ENCODE measurements around the gene FAM110D. TPM values are rescaled to one million over a fixed set of nuclear protein-coding genes. Genes with fewer than 3 reads are reported as not detected.

FAM110D gene
- polyA plus RNA-seq, 1 donor from 2014 or later = 0.31 TPM

DNA sequence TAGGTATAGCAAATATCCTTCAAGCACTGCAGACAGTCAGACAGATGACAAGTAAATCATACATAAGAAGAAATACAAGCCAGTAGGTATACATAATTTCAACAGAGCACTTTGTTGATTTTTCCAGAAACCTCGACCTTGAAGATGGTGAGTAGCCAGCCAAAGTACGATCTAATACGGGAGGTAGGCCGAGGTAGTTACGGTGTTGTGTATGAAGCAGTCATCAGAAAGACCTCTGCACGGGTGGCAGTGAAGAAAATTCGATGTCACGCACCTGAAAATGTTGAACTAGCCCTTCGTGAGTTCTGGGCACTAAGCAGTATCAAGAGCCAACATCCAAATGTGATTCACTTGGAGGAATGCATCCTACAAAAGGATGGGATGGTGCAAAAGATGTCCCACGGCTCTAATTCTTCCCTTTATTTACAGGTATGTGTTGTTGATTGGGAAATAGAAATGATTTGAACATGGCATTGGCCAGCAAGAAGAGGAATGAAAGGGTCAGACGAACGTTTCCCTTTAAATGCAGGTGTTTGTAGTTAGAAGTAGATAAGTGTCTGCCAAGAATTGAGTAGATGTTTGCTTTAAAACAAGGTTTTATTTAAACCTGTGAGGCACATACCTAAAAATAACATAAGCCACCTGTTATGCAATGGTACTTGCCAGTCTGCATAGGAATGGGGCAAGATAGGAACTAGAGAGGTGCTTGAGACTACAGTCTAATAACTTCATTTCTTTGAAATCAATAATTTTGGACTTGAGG lies 44.5 kb upstream of the FAM110D start:
- H3K9me3 ChIP-seq (ENCODE audit: low read length) = no peaks in the 10 kb centered on the region
- no peaks in the 10 kb centered on the region for H3K36me3 ChIP-seq (ENCODE audit: insufficient read depth, low read length)
- H3K4me2 ChIP-seq (ENCODE audit: low read length) = no peak overlapping the region
- H3K79me2 ChIP-seq (replicated peaks; ENCODE audit: insufficient read depth, low read length) = peaks cover 11% of the 10 kb centered on the region
- no peak overlapping the region for H3K4me3 ChIP-seq (ENCODE audit: low read length)
- peaks cover 4% of the 10 kb centered on the region for H3F3A ChIP-seq (ENCODE audit: insufficient read depth, low read length, poor library complexity, severe bottlenecking)
- H3K27me3 ChIP-seq (ENCODE audit: insufficient read depth, low read depth, low read length) = no peaks in the 10 kb centered on the region
- no peak overlapping the region for H3K27ac ChIP-seq (ENCODE audit: low read length)
- no peak overlapping the region for H3K9ac ChIP-seq (ENCODE audit: low read length)
- H2AFZ ChIP-seq (ENCODE audit: low read depth, low read length) = no peak overlapping the region
- TF ChIP-seq MXI1 (conservative IDR thresholded peaks at IDR 0.05; ENCODE audit: poor library complexity, severe bottlenecking) (no peak), SMC3 (conservative IDR thresholded peaks at IDR 0.05; ENCODE audit: poor library complexity) (no peak), POLR2AphosphoS5 (IDR thresholded peaks at IDR 0.05) (no peak), EP300 (conservative IDR thresholded peaks at IDR 0.05; ENCODE audit: poor library complexity, severe bottlenecking) (no peak), RAD21 (conservative IDR thresholded peaks at IDR 0.05) (no peak), TAF1 (IDR thresholded peaks at IDR 0.05; ENCODE audit: low read depth) (no peak), EZH2 (IDR thresholded peaks at IDR 0.05; ENCODE audit: borderline replicate concordance, insufficient read depth, low read length, poor library complexity, severe bottlenecking) (no peak)
- TF ChIP-seq, protein P1, sequence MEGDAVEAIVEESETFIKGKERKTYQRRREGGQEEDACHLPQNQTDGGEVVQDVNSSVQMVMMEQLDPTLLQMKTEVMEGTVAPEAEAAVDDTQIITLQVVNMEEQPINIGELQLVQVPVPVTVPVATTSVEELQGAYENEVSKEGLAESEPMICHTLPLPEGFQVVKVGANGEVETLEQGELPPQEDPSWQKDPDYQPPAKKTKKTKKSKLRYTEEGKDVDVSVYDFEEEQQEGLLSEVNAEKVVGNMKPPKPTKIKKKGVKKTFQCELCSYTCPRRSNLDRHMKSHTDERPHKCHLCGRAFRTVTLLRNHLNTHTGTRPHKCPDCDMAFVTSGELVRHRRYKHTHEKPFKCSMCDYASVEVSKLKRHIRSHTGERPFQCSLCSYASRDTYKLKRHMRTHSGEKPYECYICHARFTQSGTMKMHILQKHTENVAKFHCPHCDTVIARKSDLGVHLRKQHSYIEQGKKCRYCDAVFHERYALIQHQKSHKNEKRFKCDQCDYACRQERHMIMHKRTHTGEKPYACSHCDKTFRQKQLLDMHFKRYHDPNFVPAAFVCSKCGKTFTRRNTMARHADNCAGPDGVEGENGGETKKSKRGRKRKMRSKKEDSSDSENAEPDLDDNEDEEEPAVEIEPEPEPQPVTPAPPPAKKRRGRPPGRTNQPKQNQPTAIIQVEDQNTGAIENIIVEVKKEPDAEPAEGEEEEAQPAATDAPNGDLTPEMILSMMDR (IDR thresholded peaks at IDR 0.05; ENCODE audit: poor library complexity, severe bottlenecking) = no peak
- TF ChIP-seq, protein P2, sequence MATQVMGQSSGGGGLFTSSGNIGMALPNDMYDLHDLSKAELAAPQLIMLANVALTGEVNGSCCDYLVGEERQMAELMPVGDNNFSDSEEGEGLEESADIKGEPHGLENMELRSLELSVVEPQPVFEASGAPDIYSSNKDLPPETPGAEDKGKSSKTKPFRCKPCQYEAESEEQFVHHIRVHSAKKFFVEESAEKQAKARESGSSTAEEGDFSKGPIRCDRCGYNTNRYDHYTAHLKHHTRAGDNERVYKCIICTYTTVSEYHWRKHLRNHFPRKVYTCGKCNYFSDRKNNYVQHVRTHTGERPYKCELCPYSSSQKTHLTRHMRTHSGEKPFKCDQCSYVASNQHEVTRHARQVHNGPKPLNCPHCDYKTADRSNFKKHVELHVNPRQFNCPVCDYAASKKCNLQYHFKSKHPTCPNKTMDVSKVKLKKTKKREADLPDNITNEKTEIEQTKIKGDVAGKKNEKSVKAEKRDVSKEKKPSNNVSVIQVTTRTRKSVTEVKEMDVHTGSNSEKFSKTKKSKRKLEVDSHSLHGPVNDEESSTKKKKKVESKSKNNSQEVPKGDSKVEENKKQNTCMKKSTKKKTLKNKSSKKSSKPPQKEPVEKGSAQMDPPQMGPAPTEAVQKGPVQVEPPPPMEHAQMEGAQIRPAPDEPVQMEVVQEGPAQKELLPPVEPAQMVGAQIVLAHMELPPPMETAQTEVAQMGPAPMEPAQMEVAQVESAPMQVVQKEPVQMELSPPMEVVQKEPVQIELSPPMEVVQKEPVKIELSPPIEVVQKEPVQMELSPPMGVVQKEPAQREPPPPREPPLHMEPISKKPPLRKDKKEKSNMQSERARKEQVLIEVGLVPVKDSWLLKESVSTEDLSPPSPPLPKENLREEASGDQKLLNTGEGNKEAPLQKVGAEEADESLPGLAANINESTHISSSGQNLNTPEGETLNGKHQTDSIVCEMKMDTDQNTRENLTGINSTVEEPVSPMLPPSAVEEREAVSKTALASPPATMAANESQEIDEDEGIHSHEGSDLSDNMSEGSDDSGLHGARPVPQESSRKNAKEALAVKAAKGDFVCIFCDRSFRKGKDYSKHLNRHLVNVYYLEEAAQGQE (IDR thresholded peaks at IDR 0.05; ENCODE audit: borderline replicate concordance) = no peak
- H3K9me2 ChIP-seq (ENCODE audit: insufficient read depth, low read length) = no peaks in the 10 kb centered on the region
- H4K20me1 ChIP-seq (ENCODE audit: insufficient read depth) = no peaks in the 10 kb centered on the region

DNA sequence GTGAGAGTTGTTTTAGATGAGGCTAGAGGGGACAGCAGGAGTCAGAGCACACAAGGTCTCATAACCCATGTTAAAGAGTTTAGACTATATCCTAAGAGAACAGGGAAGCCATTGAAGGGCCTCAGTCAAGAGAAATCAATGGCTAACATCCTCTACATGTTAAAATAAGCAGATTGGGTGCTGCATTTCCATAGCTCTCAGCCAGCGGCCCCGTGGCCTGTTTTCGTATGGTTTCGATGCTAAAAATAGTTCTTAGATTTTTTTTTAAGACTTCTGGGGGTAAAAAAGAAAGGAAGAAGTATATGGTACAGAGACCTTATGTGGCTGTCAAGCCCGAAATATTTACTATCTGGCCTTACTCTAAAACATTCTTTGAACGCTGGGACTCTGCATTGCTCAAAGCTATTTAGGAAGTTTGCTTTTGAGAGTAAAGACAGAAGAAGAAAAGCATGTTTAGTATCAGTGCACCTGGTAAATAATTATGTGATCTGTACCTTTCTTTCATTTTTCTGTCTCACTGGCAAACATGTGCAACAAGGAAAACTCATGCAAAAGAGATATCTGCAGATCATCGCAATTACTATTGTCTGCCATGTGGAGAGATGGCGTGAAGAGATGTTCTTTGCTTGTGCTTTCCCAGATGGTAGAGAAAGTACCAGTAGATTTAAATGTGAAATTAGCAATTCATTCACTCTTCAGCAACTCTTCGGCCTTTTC lies 38.8 kb upstream of the FAM110D start:
- Histone ChIP-seq H3K9ac (ENCODE audit: low read length) (no peak overlapping the region), H4K20me1 (ENCODE audit: insufficient read depth) (no peaks in the 10 kb centered on the region), H3K79me2 (replicated peaks; ENCODE audit: insufficient read depth, low read length) (no peaks in the 10 kb centered on the region), H2AFZ (ENCODE audit: low read depth, low read length) (no peak overlapping the region), H3K27ac (ENCODE audit: low read length) (no peak overlapping the region), H3K4me2 (ENCODE audit: low read length) (no peak overlapping the region), H3K9me3 (ENCODE audit: low read length) (no peaks in the 10 kb centered on the region), H3K36me3 (ENCODE audit: insufficient read depth, low read length) (peaks cover 6% of the 10 kb centered on the region), H3K27me3 (ENCODE audit: insufficient read depth, low read depth, low read length) (no peaks in the 10 kb centered on the region), H3F3A (ENCODE audit: insufficient read depth, low read length, poor library complexity, severe bottlenecking) (no peaks in the 10 kb centered on the region), H3K9me2 (ENCODE audit: insufficient read depth, low read length) (no peaks in the 10 kb centered on the region), H3K4me3 (ENCODE audit: low read length) (no peak overlapping the region)
- TF ChIP-seq POLR2AphosphoS5 (IDR thresholded peaks at IDR 0.05) (no peak), RAD21 (conservative IDR thresholded peaks at IDR 0.05) (no peak), TAF1 (IDR thresholded peaks at IDR 0.05; ENCODE audit: low read depth) (no peak), SMC3 (conservative IDR thresholded peaks at IDR 0.05; ENCODE audit: poor library complexity) (no peak)
- TF ChIP-seq, protein P1 (IDR thresholded peaks at IDR 0.05; ENCODE audit: poor library complexity, severe bottlenecking) = no peak
